Measurements from ENCODE around the gene FANCG.

- TF ChIP-seq, protein P1, sequence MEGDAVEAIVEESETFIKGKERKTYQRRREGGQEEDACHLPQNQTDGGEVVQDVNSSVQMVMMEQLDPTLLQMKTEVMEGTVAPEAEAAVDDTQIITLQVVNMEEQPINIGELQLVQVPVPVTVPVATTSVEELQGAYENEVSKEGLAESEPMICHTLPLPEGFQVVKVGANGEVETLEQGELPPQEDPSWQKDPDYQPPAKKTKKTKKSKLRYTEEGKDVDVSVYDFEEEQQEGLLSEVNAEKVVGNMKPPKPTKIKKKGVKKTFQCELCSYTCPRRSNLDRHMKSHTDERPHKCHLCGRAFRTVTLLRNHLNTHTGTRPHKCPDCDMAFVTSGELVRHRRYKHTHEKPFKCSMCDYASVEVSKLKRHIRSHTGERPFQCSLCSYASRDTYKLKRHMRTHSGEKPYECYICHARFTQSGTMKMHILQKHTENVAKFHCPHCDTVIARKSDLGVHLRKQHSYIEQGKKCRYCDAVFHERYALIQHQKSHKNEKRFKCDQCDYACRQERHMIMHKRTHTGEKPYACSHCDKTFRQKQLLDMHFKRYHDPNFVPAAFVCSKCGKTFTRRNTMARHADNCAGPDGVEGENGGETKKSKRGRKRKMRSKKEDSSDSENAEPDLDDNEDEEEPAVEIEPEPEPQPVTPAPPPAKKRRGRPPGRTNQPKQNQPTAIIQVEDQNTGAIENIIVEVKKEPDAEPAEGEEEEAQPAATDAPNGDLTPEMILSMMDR (IDR thresholded peaks at IDR 0.05), result no peak
- no peak for TF ChIP-seq POLR2A (IDR thresholded peaks at IDR 0.05)
Measured at GRCh38 chr9:35075358-35075757, 4.4 kb downstream of the FANCG start.
